Liver (tissue), 9 donors: ENCODE measurements around the gene RPL7A. TPM values are rescaled to one million over a fixed set of nuclear protein-coding genes. Genes with fewer than 3 reads are reported as not detected.

ENCODE experiments used
- DNase-seq: peaks from one replicate; pipeline ENCODE4 v3.0.0-alpha.2; 2017; ENCODE audit warnings: low spot score
- H3K27ac ChIP-seq, 2 donors: one replicate each; pipeline ENCODE4 v1.7.0; 2013; ENCODE audit warnings: inconsistent platforms in 2 of 2, low read length in 2 of 2, control low read depth in 1 of 2, low read depth in 1 of 2, mild to moderate bottlenecking in 1 of 2
- H3K27me3 ChIP-seq, 4 donors: one replicate each; pipeline versions ENCODE4 v1.6.1 to v1.7.0; 2013; ENCODE audit warnings: low read length in 3 of 4, inconsistent platforms in 1 of 4, mild to moderate bottlenecking in 1 of 4, moderate library complexity in 1 of 4; ENCODE audit not compliant: control insufficient read depth in 4 of 4, insufficient read depth in 4 of 4
- H3K36me3 ChIP-seq, 4 donors: one replicate each; pipeline versions ENCODE4 v1.6.1 to v1.7.0; 2013; ENCODE audit warnings: low read length in 3 of 4, mild to moderate bottlenecking in 3 of 4, low read depth in 1 of 4, moderate library complexity in 1 of 4; ENCODE audit not compliant: control insufficient read depth in 4 of 4, insufficient read depth in 3 of 4
- H3K4me1 ChIP-seq, 4 donors: one replicate each; pipeline versions ENCODE4 v1.6.1 to v1.7.0; 2013; ENCODE audit warnings: low read length in 3 of 4, mild to moderate bottlenecking in 3 of 4, moderate library complexity in 1 of 4; ENCODE audit not compliant: control insufficient read depth in 4 of 4, insufficient read depth in 4 of 4
- H3K4me3 ChIP-seq, 3 donors: one replicate each; pipeline versions ENCODE4 v1.6.1 to v1.7.0; 2013; ENCODE audit warnings: low read length in 3 of 3, control low read depth in 1 of 3, low read depth in 1 of 3, mild to moderate bottlenecking in 1 of 3
- H3K9ac ChIP-seq, 2 donors: one replicate each; pipeline ENCODE4 v1.7.0; 2013; ENCODE audit warnings: low read length in 2 of 2, mild to moderate bottlenecking in 2 of 2, moderate library complexity in 2 of 2, control low read depth in 1 of 2, low read depth in 1 of 2
- H3K9me3 ChIP-seq, 4 donors: one replicate each; pipeline versions ENCODE4 v1.6.1 to v1.7.0; 2013; ENCODE audit warnings: low read length in 3 of 4; ENCODE audit not compliant: control insufficient read depth in 4 of 4
- ATF3 ChIP-seq: IDR thresholded peaks from 2 replicates; pipeline ENCODE4 v1.6.1; 2016; ENCODE audit warnings: antibody characterized with exemption
- CTCF ChIP-seq: fragments of 150-350 bp; IDR thresholded peaks from 2 replicates; pipeline ENCODE4 v1.5.1; 2017; ENCODE audit warnings: improper control_type of control experiment, low read depth, low read length; ENCODE audit not compliant: missing input control
- EGR1 ChIP-seq, 2 donors: IDR thresholded peaks; 2 replicates each; pipeline ENCODE4 v1.6.1; 2016 to 2018; ENCODE audit warnings: antibody characterized with exemption in 2 of 2, low read depth in 2 of 2
- FOXA2 ChIP-seq: IDR thresholded peaks from 2 replicates; pipeline ENCODE4 v1.6.1; 2016; ENCODE audit warnings: antibody characterized with exemption
- HNF4A ChIP-seq, 2 donors: conservative IDR thresholded peaks; 2 replicates each; pipeline ENCODE4 v1.6.1; 2016; ENCODE audit warnings: antibody characterized with exemption in 2 of 2, mild to moderate bottlenecking in 2 of 2
- HNF4G ChIP-seq: IDR thresholded peaks from 2 replicates; pipeline ENCODE4 v1.6.1; 2016; ENCODE audit warnings: antibody characterized with exemption
- JUND ChIP-seq, 2 donors: IDR thresholded peaks; 2 replicates each; pipeline ENCODE4 v1.6.1; 2016; ENCODE audit warnings: antibody characterized with exemption in 2 of 2
- MAX ChIP-seq: IDR thresholded peaks from 2 replicates; pipeline ENCODE4 v1.6.1; 2016; ENCODE audit warnings: antibody characterized with exemption
- NR2F2 ChIP-seq: IDR thresholded peaks from 2 replicates; pipeline ENCODE4 v1.6.1; 2016; ENCODE audit warnings: antibody characterized with exemption
- REST ChIP-seq: IDR thresholded peaks from 2 replicates; pipeline ENCODE4 v1.6.1; 2016; ENCODE audit warnings: antibody characterized with exemption, mild to moderate bottlenecking
- RXRA ChIP-seq, 2 donors: IDR thresholded peaks; 2 replicates each; pipeline ENCODE4 v1.6.1; 2017 to 2018; ENCODE audit warnings: antibody characterized with exemption in 2 of 2, mild to moderate bottlenecking in 1 of 2
- SP1 ChIP-seq: IDR thresholded peaks from 2 replicates; pipeline ENCODE4 v1.6.1; 2018; ENCODE audit warnings: antibody characterized with exemption, mild to moderate bottlenecking
- TAF1 ChIP-seq: conservative IDR thresholded peaks from 2 replicates; pipeline ENCODE4 v1.6.1; 2016; ENCODE audit warnings: antibody characterized with exemption, mild to moderate bottlenecking
- YY1 ChIP-seq: IDR thresholded peaks from 2 replicates; pipeline ENCODE4 v1.6.1; 2016; ENCODE audit warnings: antibody characterized with exemption, mild to moderate bottlenecking
- ZBTB33 ChIP-seq: IDR thresholded peaks from 2 replicates; pipeline ENCODE4 v1.6.1; 2016; ENCODE audit warnings: antibody characterized with exemption
- WGBS: extraction: QIAGEN DNeasy Blood & Tissue Kit; methylation state at CpG from one replicate; pipeline ENCODE4 v1.1.7; 2013; 5-methylcytosine and 5-hydroxymethylcytosine counted together
- polyA plus RNA-seq, 2 donors: library from polyadenylated mRNA; stranded (reverse) in 1 of 2; unstranded in 1 of 2; fragments of 200-250 nt in 1 of 2; fragments of >200 nt in 1 of 2; fragmentation: Nextera tagmentation in 1 of 2; extraction: Ambion mirVana in 1 of 2; gene quantifications; one replicate each; pipeline versions ENCODE4 v1.2.1 to v1.2.3, GENCODE V29; 2013 to 2015
- total RNA-seq, 2 donors: library from RNA; depleted of rRNA; stranded (reverse); fragments of >200 nt; gene quantifications; one replicate each; pipeline ENCODE4 v1.2.3, GENCODE V29; 2014
- donor health status: healthy.
- donor health status: healthy.
- donor health status: healthy.
- donor health status: healthy.
- donor health status: healthy.

RPL7A gene
- total and polyA plus RNA-seq, 4 donors: 215 to 930 (median 704) TPM

GRCh38 chr9:133345596-133345995, 2.4 kb upstream of the RPL7A start:
- 96% methylated on average over 6 of the region's 6 CpGs for WGBS

GRCh38 chr9:133346021-133346785, 1.8 kb upstream of the RPL7A start:
- H3K9ac ChIP-seq: no peak overlapping the region
- peaks cover 4 to 25% (median 13%) of the 10 kb centered on the region in 4 donors for H3K4me1 ChIP-seq
- no peak overlapping the region for H3K4me3 ChIP-seq
- 79% methylated on average over 15 of the region's 15 CpGs for WGBS
- H3K27me3 ChIP-seq: no peaks in the 10 kb centered on the region
- peaks cover 5 to 50% (median 20%) of the 10 kb centered on the region in 4 donors for H3K36me3 ChIP-seq
- no peaks in the 10 kb centered on the region for H3K9me3 ChIP-seq
- no peak for DNase-seq
- no peak overlapping the region for H3K27ac ChIP-seq
- no peak for TF ChIP-seq REST
- TF ChIP-seq TAF1: no peak
- TF ChIP-seq NR2F2: no peak
- TF ChIP-seq RXRA (IDR thresholded peaks at IDR 0.05): no peak
- no peak for TF ChIP-seq ZBTB33
- no peak for TF ChIP-seq HNF4A (conservative IDR thresholded peaks at IDR 0.05)
- TF ChIP-seq ATF3: no peak
- no peak for TF ChIP-seq EGR1 (IDR thresholded peaks at IDR 0.05; ENCODE audit: low read depth in 2 of 2)
- TF ChIP-seq FOXA2: no peak

More at GRCh38 chr9:133345596-133345995, 2.4 kb upstream of the RPL7A start:
- no peak overlapping the region for H3K4me3 ChIP-seq
- H3K27ac ChIP-seq: no peak overlapping the region
- H3K36me3 ChIP-seq: peaks cover 0 to 44% (median 14%) of the 10 kb centered on the region in 4 donors
- H3K9me3 ChIP-seq: no peaks in the 10 kb centered on the region
- H3K27me3 ChIP-seq: no peaks in the 10 kb centered on the region
- DNase-seq: no peak
- H3K4me1 ChIP-seq: peaks cover 4 to 25% (median 14%) of the 10 kb centered on the region in 4 donors
- TF ChIP-seq CTCF (no peak), HNF4A (conservative IDR thresholded peaks at IDR 0.05) (no peak), TAF1 (no peak), FOXA2 (no peak), ZBTB33 (no peak), RXRA (IDR thresholded peaks at IDR 0.05) (no peak), JUND (IDR thresholded peaks at IDR 0.05) (no peak), MAX (no peak), SP1 (no peak), HNF4G (no peak), YY1 (no peak), ATF3 (no peak)
- no peak overlapping the region for H3K9ac ChIP-seq
